Renal cortical epithelial cell (primary cell): ENCODE measurements around the gene AHRR. TPM values are rescaled to one million over a fixed set of nuclear protein-coding genes. Genes with fewer than 3 reads are reported as not detected.

Source experiments
- DNase-seq: peaks from one replicate; pipeline ENCODE4 v3.0.0-alpha.2; 2011; ENCODE audit warnings: low read depth
- total RNA-seq: library from RNA; depleted of rRNA; stranded (reverse); fragments of >200 nt; gene quantifications from 2 replicates; pipeline ENCODE4 v1.2.3, GENCODE V29; 2014

AHRR gene
- total RNA-seq, 1 donor from 2014 or later, result 2.4 TPM

DNA sequence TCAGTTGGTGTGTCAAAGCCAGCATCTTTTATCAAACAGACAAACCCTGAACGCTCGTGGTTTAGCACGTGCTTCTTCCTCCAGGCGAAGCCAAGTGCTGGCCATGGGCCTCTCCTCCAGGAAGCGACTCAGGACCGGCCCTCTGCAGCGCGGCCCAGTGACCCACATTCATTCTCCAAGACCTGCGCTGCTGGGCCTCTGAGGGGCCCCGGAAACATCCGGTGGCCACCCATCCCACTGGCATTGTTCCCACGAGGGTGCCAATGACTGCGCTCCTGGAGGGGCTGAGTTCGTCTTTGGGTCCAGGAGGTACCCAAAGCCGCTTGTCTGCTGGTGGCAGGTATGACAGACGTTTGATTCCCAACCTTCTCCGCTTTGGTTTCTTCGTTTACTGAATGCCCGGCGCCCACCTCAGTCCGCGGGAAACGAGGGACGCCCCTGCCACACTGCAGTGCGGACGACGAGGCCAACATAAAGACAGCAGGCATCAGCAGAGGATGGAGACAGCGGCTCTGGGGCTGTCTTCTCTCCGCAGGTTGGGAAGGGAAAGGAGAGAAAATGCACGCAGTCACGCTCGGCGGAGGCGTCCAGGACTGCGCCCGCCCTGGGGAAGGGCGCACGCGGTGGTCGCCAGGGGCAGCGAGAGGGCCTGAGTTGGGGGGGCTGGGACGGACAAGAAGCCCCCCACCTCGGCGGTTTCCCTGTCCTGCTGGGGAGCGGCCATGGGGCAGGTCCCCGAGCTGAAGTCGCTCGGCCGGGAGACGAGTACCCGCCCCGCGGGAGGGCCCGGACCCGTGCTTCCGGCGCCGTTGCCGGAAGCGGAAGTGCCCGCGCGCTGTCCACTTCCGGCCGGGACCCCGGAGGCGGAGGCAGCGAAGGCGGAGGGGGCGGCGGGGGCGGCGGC is 121.1 kb downstream of the AHRR start, which contains the start of gene EXOC3:
EXOC3 (plus strand) TSS at position 842 of the 904 bp plus-strand sequence. CDS start 3,030 bp downstream, outside the sequence.
- DNase-seq, result no peak

- DNase-seq, result no peak
These were observed 122.0 kb downstream of the AHRR start for GRCh38 chr5:443239-444151.

GRCh38 chr5:444226-444625 is 122.7 kb downstream of the AHRR start:
- DNase-seq, result no peak

DNA sequence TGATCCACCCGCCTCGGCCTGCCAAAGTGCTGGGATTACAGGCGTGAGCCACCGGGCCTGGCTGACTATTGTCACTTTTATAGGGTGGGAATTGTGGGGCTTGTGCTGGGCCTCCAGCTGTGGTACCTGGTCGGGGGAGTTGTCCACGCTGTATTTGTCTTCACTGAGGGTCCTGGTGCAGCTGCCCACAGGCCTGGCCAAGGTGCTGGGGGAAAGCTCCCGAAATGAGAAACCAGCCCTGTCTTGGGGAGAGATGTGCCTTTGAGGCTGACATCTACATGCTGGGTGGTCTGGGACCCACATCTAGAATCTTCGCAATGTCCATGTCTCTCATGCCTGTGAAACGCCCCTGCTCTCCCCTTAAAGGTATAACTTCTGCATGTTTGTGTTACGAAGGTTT is 124.1 kb downstream of the AHRR start:
- no peak for DNase-seq

DNA sequence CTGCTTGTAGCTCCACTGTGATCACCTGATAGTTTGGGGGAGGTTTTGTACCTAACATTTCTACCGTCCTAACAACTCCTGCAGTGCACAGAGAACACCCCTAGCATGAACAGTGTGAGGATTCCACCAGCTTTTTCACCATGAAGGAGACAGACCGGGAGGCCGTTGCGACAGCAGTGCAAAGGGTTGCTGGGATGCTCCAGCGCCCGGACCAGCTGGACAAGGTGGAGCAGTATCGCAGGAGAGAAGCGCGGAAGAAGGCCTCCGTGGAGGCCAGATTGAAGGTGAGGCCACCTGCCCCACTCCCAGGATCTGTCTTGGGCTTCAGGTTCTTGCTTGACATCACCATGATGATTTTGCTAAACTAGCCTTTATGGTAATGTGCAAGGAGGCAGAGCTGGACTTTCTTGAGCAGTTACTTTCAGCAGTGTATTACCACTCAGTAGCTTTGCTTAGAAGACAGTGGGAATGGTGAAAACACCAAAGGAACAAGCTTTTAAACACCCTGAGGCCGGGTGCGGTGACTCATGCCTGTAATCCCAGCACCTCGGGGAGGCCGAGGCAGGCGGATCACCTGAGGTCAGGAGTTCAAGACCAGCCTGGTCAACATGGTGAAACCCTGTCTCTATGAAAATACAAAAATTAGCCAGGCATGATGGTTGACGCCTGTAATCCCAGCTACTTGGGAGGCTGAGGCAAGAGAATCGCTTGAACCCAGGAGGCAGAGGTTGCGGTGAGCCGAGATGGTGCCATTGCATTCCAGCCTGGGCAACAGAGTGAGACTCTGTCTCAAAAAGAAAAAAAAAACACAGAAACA is 124.8 kb downstream of the AHRR start:
- no peak for DNase-seq

DNA sequence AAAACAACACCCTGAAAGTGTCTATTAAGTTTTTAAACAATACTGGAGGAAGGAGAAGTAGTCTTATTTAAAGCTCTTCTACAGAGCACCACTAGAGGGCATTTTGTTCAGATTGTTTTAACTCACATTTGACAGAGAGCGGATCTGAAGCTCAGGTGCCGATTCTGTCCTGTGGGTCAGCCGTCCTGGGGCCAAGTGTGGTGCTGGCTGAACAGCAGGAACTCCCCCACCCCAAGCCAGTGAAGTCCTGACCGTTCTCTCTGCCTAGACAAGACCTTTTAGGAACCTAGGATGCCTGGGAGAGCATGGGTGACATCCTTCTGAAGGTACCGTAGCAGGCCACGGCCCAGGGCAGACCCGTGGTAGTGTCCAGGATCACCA is 125.4 kb downstream of the AHRR start:
- peak; percentile 63 for DNase-seq

DNA sequence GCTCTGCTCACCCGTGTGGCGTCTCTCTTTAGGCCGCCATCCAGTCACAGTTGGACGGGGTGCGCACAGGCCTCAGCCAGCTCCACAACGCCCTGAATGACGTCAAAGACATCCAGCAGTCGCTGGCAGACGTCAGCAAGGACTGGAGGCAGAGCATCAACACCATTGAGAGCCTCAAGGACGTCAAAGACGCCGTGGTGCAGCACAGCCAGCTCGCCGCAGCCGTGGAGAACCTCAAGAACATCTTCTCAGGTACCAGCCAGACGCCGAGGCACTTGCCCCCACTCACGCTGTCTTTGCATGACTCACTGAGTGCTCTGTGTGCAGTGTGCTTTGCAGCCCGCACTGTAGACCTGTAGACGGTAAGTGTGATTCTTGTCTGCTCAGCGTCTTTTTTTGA is 126.0 kb downstream of the AHRR start:
- DNase-seq, result no peak

GRCh38 chr5:448061-448765 is 126.7 kb downstream of the AHRR start:
- no peak for DNase-seq

DNA sequence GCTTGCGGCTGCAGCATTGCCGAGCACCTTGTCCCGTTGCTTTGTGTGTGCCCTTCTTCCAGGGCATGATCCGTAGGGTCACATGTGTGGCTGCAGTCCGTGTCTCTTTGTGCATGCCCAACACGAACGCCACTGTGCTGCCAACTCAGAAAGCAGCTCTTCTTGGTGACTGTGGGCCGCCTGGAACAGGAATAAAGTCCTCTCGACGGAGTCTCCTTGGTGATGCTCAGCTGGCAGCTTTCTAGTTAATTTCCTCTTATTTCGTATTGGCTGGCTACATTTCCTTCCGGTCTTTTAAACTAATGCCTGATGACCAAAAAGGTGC is 127.2 kb downstream of the AHRR start:
- DNase-seq, result no peak

- no peak for DNase-seq
These were observed 127.6 kb downstream of the AHRR start for GRCh38 chr5:449151-449550.

GRCh38 chr5:451587-452458 is 130.3 kb downstream of the AHRR start:
- DNase-seq, result no peak

DNA sequence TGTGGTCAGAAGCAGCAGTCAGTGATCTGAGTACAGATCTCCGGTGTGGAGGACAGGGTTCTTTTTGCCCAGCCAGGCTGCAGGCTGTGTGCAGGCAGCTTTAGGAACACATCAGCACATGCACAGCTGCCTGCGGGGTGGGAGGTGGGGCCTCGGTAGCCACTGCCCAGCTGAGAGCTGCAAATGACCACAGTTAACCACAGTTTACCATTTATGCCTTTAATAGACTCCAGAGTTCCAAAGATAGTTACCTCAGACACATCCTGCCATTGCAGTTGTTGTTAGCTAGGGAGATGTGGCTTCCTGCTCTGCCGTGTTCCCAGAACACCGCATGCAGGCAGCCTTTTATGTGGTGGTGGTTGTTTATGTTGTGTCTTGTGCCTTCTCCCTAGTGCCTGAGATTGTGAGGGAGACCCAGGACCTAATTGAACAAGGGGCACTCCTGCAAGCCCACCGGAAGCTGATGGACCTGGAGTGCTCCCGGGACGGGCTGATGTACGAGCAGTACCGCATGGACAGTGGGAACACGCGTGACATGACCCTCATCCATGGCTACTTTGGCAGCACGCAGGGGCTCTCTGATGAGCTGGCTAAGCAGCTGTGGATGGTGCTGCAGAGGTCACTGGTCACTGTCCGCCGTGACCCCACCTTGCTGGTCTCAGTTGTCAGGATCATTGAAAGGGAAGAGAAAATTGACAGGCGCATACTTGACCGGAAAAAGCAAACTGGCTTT is 131.6 kb downstream of the AHRR start:
- DNase-seq, result no peak

GRCh38 chr5:453725-454481 is 132.4 kb downstream of the AHRR start:
- no peak for DNase-seq

DNA sequence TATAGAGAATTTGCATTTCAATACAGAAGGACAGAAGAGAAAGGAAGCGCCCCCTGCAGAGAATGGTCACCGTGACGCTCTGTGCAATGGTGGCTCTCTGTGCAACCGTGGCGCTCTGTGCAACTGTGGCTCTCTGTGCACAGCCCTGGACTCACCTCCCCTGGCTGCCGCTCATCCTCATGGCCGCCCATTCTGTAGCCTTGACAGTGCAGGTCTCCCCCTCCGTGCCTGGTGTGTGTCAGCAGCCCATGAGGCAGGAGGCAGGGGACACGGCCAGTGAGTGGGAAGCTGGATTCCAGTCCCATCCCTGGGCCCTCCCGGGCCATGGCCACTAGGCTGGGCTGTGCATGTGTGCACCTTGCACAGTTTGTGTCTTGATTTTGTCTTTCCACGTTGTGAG is 133.4 kb downstream of the AHRR start:
- no peak for DNase-seq

DNA sequence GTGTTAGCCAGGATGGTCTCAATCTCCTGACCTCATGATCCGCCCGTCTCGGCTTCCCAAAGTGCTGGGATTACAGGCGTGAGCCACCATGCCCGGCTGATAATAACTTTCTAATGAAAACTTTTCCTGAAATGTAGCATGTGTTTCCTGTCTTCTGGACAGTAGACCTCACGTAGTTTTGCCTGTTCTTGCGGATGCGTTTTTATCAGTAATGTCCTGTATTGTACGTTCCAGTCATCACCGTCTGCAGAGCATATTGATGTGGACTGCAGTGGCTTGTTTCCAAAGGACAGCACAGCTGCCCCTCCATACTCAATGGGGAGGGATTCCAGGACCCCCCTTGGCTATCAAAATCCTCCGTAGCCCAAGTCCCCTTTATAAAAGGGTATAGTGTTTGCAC is 134.3 kb downstream of the AHRR start:
- DNase-seq, result no peak

DNA sequence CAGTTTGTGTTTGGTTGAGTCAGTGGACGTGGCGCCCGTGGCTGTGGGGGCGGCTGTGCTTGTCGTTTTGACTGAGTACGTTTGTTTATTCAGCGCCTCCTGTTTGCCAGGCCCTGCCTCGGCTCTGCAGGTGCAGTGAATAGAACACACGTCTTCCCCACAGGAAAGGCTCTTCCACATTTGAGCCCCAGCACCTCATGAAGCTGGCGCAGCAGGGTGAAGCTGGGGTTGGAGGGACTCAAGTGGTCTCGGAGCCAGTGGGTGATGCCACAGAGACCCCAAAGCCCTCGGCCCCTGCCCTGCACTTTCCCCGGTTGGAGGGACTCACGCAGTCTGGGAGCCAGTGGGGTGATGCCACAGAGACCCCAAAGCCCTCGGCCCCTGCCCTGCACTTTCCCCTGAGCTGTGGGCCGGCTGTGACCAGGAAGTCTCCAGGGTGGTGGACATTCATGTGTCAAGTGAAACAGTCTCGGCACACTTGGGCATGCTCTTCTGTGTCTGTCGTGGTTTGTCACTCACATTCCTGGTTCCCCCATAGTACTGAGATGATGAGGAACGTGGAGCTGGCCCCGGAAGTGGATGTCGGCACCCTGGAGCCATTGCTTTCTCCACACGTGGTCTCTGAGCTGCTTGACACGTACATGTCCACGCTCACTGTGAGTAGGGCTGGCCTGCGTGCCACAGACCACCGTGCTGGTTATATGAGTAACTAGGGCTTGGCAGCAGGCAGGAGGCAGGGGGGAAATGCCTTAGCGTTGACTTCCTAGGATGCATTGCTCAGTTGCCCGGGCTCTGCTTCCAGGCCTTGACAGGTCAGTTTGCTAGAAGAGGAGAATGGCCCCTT is 135.1 kb downstream of the AHRR start:
- DNase-seq, result no peak

DNA sequence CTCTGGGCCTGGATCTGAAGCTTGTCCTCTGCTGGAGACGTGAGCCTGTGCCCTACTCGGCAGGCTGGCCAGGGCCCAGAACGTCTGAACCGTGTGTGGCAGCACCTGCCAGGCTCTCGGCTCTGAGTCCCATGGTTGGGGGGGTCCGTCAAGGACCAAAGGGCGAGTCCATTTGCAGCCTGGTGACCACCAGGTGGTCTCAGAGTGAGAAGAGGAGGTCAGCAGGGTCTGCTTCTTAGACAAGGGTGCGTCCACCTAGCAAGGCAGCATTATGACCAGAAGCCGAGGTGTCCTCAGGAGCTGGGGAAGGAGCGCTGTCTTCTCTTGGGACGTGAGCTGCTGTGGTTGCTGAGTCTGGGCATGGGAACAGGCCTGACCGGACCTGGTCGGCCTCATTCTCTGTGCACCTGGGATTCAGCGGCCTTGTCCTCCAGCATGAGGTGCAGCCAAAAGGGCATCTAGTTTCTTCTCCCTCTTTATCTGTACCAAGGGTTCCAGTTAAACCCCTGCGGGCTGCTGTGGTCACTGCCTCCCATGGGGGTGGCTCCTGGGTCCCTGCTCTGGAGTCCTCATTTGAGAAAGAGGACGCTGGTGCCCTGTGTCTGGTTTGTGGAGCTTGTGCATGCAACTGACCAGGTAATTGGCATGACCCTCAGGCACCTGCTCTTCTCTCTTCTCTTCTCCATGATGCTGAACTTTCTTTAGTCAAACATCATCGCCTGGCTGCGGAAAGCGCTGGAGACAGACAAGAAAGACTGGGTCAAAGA is 135.9 kb downstream of the AHRR start:
- DNase-seq, result no peak
